ENCODE results near the gene CTDSPL2. TPM values are rescaled to one million over a fixed set of nuclear protein-coding genes. Genes with fewer than 3 reads are reported as not detected.

The CTDSPL2 gene
- total and polyA plus RNA-seq, 2 experiments from 2014 or later, result 42.2 to 86.2 TPM

DNA sequence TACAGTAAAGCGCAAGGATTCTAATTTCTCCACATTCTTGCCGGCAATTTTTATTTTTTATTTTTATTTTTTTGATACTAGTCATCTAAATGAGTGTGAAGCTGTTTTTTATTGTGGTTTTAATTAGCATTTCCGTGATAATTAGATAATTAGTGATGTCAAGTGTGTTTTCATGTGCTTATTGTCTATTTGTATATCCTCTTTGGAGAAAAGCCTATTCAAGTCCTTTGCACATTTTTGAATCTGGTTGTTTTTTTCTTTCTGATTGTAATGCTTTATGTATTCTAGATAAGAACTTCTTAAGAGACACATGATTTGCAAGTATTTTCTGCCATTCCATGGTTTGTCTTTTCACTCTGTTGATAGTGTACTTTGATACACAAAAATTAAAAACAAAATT lies 16.1 kb downstream of the CTDSPL2 start:
- H3K27ac ChIP-seq (ENCODE audit: low read depth), result 0 out of 2 replicates have a peak overlapping the region, but pooled peaks have one; percentile 4
- H3K9me2 ChIP-seq (ENCODE audit: insufficient read depth), result 0 out of 2 replicates have a peak, but pooled peaks cover 9% of the 10 kb centered on the region
- peaks cover 46% of the 10 kb centered on the region for H4K20me1 ChIP-seq (replicated peaks; ENCODE audit: insufficient read depth)
- no peak for DNase-seq (ENCODE audit: low spot score)
- TF ChIP-seq JUNB (IDR thresholded peaks at IDR 0.05; ENCODE audit: unreplicated experiment), result no peak
- TF ChIP-seq, protein P1, sequence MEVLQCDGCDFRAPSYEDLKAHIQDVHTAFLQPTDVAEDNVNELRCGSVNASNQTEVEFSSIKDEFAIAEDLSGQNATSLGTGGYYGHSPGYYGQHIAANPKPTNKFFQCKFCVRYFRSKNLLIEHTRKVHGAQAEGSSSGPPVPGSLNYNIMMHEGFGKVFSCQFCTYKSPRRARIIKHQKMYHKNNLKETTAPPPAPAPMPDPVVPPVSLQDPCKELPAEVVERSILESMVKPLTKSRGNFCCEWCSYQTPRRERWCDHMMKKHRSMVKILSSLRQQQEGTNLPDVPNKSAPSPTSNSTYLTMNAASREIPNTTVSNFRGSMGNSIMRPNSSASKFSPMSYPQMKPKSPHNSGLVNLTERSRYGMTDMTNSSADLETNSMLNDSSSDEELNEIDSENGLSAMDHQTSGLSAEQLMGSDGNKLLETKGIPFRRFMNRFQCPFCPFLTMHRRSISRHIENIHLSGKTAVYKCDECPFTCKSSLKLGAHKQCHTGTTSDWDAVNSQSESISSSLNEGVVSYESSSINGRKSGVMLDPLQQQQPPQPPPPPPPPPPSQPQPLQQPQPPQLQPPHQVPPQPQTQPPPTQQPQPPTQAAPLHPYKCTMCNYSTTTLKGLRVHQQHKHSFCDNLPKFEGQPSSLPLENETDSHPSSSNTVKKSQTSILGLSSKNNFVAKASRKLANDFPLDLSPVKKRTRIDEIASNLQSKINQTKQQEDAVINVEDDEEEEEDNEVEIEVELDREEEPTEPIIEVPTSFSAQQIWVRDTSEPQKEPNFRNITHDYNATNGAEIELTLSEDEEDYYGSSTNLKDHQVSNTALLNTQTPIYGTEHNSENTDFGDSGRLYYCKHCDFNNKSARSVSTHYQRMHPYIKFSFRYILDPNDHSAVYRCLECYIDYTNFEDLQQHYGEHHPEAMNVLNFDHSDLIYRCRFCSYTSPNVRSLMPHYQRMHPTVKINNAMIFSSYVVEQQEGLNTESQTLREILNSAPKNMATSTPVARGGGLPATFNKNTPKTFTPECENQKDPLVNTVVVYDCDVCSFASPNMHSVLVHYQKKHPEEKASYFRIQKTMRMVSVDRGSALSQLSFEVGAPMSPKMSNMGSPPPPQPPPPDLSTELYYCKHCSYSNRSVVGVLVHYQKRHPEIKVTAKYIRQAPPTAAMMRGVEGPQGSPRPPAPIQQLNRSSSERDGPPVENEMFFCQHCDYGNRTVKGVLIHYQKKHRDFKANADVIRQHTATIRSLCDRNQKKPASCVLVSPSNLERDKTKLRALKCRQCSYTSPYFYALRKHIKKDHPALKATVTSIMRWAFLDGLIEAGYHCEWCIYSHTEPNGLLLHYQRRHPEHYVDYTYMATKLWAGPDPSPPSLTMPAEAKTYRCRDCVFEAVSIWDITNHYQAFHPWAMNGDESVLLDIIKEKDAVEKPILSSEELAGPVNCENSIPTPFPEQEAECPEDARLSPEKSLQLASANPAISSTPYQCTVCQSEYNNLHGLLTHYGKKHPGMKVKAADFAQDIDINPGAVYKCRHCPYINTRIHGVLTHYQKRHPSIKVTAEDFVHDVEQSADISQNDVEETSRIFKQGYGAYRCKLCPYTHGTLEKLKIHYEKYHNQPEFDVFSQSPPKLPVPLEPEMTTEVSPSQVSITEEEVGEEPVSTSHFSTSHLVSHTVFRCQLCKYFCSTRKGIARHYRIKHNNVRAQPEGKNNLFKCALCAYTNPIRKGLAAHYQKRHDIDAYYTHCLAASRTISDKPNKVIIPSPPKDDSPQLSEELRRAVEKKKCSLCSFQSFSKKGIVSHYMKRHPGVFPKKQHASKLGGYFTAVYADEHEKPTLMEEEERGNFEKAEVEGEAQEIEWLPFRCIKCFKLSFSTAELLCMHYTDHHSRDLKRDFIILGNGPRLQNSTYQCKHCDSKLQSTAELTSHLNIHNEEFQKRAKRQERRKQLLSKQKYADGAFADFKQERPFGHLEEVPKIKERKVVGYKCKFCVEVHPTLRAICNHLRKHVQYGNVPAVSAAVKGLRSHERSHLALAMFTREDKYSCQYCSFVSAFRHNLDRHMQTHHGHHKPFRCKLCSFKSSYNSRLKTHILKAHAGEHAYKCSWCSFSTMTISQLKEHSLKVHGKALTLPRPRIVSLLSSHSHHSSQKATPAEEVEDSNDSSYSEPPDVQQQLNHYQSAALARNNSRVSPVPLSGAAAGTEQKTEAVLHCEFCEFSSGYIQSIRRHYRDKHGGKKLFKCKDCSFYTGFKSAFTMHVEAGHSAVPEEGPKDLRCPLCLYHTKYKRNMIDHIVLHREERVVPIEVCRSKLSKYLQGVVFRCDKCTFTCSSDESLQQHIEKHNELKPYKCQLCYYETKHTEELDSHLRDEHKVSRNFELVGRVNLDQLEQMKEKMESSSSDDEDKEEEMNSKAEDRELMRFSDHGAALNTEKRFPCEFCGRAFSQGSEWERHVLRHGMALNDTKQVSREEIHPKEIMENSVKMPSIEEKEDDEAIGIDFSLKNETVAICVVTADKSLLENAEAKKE (CRISPR knock-in tag; IDR thresholded peaks at IDR 0.05), result no peak
- TF ChIP-seq STAT1 (IDR thresholded peaks at IDR 0.05; ENCODE audit: unreplicated experiment), result no peak
- TF ChIP-seq, protein P2, sequence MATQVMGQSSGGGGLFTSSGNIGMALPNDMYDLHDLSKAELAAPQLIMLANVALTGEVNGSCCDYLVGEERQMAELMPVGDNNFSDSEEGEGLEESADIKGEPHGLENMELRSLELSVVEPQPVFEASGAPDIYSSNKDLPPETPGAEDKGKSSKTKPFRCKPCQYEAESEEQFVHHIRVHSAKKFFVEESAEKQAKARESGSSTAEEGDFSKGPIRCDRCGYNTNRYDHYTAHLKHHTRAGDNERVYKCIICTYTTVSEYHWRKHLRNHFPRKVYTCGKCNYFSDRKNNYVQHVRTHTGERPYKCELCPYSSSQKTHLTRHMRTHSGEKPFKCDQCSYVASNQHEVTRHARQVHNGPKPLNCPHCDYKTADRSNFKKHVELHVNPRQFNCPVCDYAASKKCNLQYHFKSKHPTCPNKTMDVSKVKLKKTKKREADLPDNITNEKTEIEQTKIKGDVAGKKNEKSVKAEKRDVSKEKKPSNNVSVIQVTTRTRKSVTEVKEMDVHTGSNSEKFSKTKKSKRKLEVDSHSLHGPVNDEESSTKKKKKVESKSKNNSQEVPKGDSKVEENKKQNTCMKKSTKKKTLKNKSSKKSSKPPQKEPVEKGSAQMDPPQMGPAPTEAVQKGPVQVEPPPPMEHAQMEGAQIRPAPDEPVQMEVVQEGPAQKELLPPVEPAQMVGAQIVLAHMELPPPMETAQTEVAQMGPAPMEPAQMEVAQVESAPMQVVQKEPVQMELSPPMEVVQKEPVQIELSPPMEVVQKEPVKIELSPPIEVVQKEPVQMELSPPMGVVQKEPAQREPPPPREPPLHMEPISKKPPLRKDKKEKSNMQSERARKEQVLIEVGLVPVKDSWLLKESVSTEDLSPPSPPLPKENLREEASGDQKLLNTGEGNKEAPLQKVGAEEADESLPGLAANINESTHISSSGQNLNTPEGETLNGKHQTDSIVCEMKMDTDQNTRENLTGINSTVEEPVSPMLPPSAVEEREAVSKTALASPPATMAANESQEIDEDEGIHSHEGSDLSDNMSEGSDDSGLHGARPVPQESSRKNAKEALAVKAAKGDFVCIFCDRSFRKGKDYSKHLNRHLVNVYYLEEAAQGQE (IDR thresholded peaks at IDR 0.05; ENCODE audit: unreplicated experiment), result no peak
- no peak for TF ChIP-seq CREB1 (CRISPR knock-in tag; IDR thresholded peaks at IDR 0.05; ENCODE audit: low read depth)
- no peak for TF ChIP-seq POLR2AphosphoS5 (IDR thresholded peaks at IDR 0.05; ENCODE audit: low read depth)
- TF ChIP-seq ZNF331 (CRISPR knock-in tag; IDR thresholded peaks at IDR 0.05; ENCODE audit: low read depth), result no peak
- TF ChIP-seq EZH2phosphoT487 (IDR thresholded peaks at IDR 0.05; ENCODE audit: unreplicated experiment), result no peak
- Mint-ChIP-seq H3K36me3 (ENCODE audit: low read depth) (peaks cover 34% of the 10 kb centered on the region), H3K4me3 (no peak overlapping the region), H3K4me1 (peaks cover 25% of the 10 kb centered on the region), H3K9me3 (peaks cover 4% of the 10 kb centered on the region; the same call in 1 of the 3 replicates), H3K27ac (no peak overlapping the region), H3K27me3 (ENCODE audit: insufficient read depth, low read depth, poor library complexity) (peaks cover 4% of the 10 kb centered on the region)
- no peak overlapping the region for H3K4me3 ChIP-seq
- H3F3A ChIP-seq (replicated peaks; ENCODE audit: low read depth), result 0 out of 2 replicates have a peak, but pooled peaks cover 7% of the 10 kb centered on the region
- no peak for ATAC-seq
- H3K4me1 ChIP-seq (ENCODE audit: insufficient read depth), result peaks cover 31% of the 10 kb centered on the region
- H3K27me3 ChIP-seq (ENCODE audit: insufficient read depth), result no peaks in the 10 kb centered on the region
- peaks cover 100% of the 10 kb centered on the region for H3K79me2 ChIP-seq (replicated peaks; ENCODE audit: insufficient read depth)
- H3K4me2 ChIP-seq, result no peak overlapping the region
- no peak overlapping the region for H2AFZ ChIP-seq
- H3K36me3 ChIP-seq (ENCODE audit: insufficient read depth), result no peaks in the 10 kb centered on the region; the same call in 1 of the 2 replicates
